ENCODE measurements around the gene SART3. TPM values are rescaled to one million over a fixed set of nuclear protein-coding genes. Genes with fewer than 3 reads are reported as not detected.
"Not testable (repeated sequence)": the region's sequence is repeated elsewhere in the genome, so short reads cannot be mapped to it uniquely, and the experiment has no call there.

The SART3 gene
- total RNA-seq, 2 donors from 2014 or later = 33.4 to 44.4 TPM

DNA sequence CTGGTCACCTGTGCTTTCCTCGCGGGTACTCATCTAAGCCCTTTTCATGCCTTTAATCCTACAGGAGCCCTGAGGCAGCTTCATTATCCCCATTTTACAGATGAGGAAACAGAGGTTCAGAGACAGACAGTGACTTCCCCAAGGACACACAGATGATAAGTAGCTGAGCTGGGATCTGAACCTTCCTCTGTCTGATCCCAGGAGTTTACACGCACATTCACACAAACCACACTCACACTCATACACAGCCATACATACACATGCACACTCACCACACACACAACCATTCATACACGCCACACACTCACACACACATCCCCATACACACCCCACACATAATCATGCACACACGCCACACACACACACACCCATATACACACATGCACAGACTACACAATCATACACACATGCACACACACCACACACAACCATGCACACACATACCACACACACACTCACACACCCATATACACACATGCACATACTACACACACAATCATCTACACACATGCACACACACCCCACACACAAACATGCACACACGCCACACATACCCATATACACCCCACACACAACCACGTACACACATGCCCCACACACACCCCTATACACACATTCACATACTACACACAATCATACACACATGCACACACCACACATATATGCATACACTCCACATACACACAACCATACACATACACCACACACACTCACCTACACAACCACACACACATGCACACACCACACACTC is 34.2 kb upstream of the SART3 start:
- Histone ChIP-seq H3K27ac (no peak overlapping the region), H3K4me1 (peaks cover 0 to 13% of the 10 kb centered on the region in 2 donors), H3K36me3 (no peaks in the 10 kb centered on the region), H3K9me3 (no peaks in the 10 kb centered on the region), H3K27me3 (no peaks in the 10 kb centered on the region), H3K4me3 (no peak overlapping the region)
- no peak for DNase-seq (ENCODE audit: low spot score)
- TF ChIP-seq, protein P1, sequence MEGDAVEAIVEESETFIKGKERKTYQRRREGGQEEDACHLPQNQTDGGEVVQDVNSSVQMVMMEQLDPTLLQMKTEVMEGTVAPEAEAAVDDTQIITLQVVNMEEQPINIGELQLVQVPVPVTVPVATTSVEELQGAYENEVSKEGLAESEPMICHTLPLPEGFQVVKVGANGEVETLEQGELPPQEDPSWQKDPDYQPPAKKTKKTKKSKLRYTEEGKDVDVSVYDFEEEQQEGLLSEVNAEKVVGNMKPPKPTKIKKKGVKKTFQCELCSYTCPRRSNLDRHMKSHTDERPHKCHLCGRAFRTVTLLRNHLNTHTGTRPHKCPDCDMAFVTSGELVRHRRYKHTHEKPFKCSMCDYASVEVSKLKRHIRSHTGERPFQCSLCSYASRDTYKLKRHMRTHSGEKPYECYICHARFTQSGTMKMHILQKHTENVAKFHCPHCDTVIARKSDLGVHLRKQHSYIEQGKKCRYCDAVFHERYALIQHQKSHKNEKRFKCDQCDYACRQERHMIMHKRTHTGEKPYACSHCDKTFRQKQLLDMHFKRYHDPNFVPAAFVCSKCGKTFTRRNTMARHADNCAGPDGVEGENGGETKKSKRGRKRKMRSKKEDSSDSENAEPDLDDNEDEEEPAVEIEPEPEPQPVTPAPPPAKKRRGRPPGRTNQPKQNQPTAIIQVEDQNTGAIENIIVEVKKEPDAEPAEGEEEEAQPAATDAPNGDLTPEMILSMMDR (IDR thresholded peaks at IDR 0.05) = no peak

GRCh38 chr12:108594323-108594903 is 33.4 kb upstream of the SART3 start:
- Histone ChIP-seq H3K4me3 (no peak overlapping the region), H3K9me3 (no peaks in the 10 kb centered on the region), H3K27me3 (no peaks in the 10 kb centered on the region), H3K4me1 (peaks cover 0 to 13% of the 10 kb centered on the region in 2 donors), H3K36me3 (no peaks in the 10 kb centered on the region), H3K27ac (no peak overlapping the region)
- TF ChIP-seq, protein P1 (IDR thresholded peaks at IDR 0.05) = no peak
- DNase-seq (ENCODE audit: low spot score) = no peak

DNA sequence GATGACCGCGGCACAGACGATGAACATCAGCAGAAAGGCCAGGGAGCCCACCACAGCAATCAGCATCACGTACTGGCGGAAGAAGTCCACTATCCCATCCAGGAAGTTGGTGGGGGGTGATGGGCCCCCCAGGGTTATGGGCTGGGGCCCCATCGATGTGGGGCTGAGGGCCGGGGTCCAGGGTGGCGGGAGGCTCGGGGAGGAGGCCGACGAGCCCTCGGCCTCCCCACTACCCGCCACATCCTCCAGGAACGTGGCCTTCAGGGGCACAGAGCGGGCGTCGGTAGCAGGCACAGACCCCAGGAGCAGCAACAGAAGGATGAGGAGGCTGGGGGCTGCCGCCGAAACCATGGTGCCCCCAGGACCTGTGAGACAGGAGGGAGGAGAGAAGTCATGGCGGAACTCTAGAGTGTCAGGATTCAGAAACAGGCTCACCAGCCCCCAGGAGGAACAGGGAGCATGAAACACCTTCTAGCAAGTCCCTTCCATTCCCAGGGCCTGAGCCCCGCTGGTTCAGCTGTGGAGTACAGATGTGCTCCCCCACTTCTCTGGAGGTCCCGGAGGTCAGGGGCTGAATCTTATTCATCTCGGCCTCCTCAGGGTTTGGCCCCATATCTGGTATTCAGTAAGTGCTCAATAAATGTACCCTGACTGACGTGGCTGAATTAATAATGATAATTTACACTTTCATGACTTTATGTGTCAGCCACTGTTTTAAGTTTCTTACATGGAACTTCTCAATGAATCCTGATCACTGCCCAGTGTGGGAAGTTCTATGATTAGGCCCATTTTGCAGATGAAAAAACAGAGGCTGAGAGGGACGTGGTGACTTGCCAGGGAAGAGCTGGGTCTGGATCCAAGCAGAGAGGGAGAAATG is 31.3 kb upstream of the SART3 start:
- no peaks in the 10 kb centered on the region for H3K9me3 ChIP-seq
- no peak for DNase-seq (ENCODE audit: low spot score)

GRCh38 chr12:108591267-108591980 is 30.5 kb upstream of the SART3 start:
- Histone ChIP-seq H3K4me3 (no peak overlapping the region), H3K36me3 (no peaks in the 10 kb centered on the region), H3K27me3 (no peaks in the 10 kb centered on the region), H3K9me3 (no peaks in the 10 kb centered on the region), H3K27ac (no peak overlapping the region), H3K4me1 (peaks cover 0 to 1% of the 10 kb centered on the region in 2 donors)
- DNase-seq (ENCODE audit: low spot score) = no peak
- TF ChIP-seq, protein P1 (IDR thresholded peaks at IDR 0.05) = no peak

More for the DNA sequence above, 31.3 kb upstream of the SART3 start:
- Histone ChIP-seq H3K27ac (no peak overlapping the region), H3K4me3 (no peak overlapping the region), H3K36me3 (no peaks in the 10 kb centered on the region), H3K4me1 (peaks cover 0 to 8% of the 10 kb centered on the region in 2 donors), H3K27me3 (no peaks in the 10 kb centered on the region)
- TF ChIP-seq, protein P1 (IDR thresholded peaks at IDR 0.05) = no peak

GRCh38 chr12:108590463-108590862 is 29.5 kb upstream of the SART3 start:
- not testable (repeated sequence) for H3K4me3 ChIP-seq; H3K27me3 ChIP-seq; DNase-seq (ENCODE audit: low spot score); H3K36me3 ChIP-seq; H3K9me3 ChIP-seq; H3K27ac ChIP-seq; H3K4me1 ChIP-seq

All from right atrium auricular region (tissue), 2 donors.